ENCODE measurements around the gene MIOX.

Gene MIOX

GRCh38 chr22:50500452-50500851, 13.8 kb downstream of the MIOX start:
- H3K36me3 ChIP-seq (ENCODE audit: control insufficient read depth, insufficient read depth, low read length), result peaks cover 18% of the 10 kb centered on the region

GRCh38 chr22:50502096-50502495, 15.4 kb downstream of the MIOX start:
- TF ChIP-seq CTCF (IDR thresholded peaks at IDR 0.05; ENCODE audit: insufficient read depth, low read length, poor library complexity, severe bottlenecking), result no peak
- no peaks in the 10 kb centered on the region for H3K27me3 ChIP-seq (replicated peaks; ENCODE audit: control insufficient read depth, insufficient read depth, low read length)
- no peak for DNase-seq (ENCODE audit: extremely low read depth, insufficient read length)
- no peak overlapping the region for H3K4me3 ChIP-seq (replicated peaks; ENCODE audit: low read depth, low read length)
- peaks cover 20% of the 10 kb centered on the region for H3K36me3 ChIP-seq (ENCODE audit: control insufficient read depth, insufficient read depth, low read length)

More at GRCh38 chr22:50500452-50500851, 13.8 kb downstream of the MIOX start:
- Histone ChIP-seq H3K27me3 (replicated peaks; ENCODE audit: control insufficient read depth, insufficient read depth, low read length) (no peaks in the 10 kb centered on the region), H3K4me3 (replicated peaks; ENCODE audit: low read depth, low read length) (no peak overlapping the region)
- TF ChIP-seq CTCF (IDR thresholded peaks at IDR 0.05; ENCODE audit: insufficient read depth, low read length, poor library complexity, severe bottlenecking), result no peak
- DNase-seq (ENCODE audit: extremely low read depth, insufficient read length), result no peak

- no peak for DNase-seq (ENCODE audit: extremely low read depth, insufficient read length)
- no peak overlapping the region for H3K4me3 ChIP-seq (replicated peaks; ENCODE audit: low read depth, low read length)
- no peak for TF ChIP-seq CTCF (IDR thresholded peaks at IDR 0.05; ENCODE audit: insufficient read depth, low read length, poor library complexity, severe bottlenecking)
- peaks cover 20% of the 10 kb centered on the region for H3K36me3 ChIP-seq (ENCODE audit: control insufficient read depth, insufficient read depth, low read length)
- H3K27me3 ChIP-seq (replicated peaks; ENCODE audit: control insufficient read depth, insufficient read depth, low read length), result no peaks in the 10 kb centered on the region
Measured at GRCh38 chr22:50502628-50503474, 16.2 kb downstream of the MIOX start.

GRCh38 chr22:50503475-50504145, 17.0 kb downstream of the MIOX start:
- H3K27me3 ChIP-seq (replicated peaks; ENCODE audit: control insufficient read depth, insufficient read depth, low read length), result no peaks in the 10 kb centered on the region
- no peak for DNase-seq (ENCODE audit: extremely low read depth, insufficient read length)
- TF ChIP-seq CTCF (IDR thresholded peaks at IDR 0.05; ENCODE audit: insufficient read depth, low read length, poor library complexity, severe bottlenecking), result peak; percentile 17
- peaks cover 20% of the 10 kb centered on the region for H3K36me3 ChIP-seq (ENCODE audit: control insufficient read depth, insufficient read depth, low read length)
- H3K4me3 ChIP-seq (replicated peaks; ENCODE audit: low read depth, low read length), result no peak overlapping the region

GRCh38 chr22:50504369-50505211, 17.9 kb downstream of the MIOX start:
- no peak for DNase-seq (ENCODE audit: extremely low read depth, insufficient read length)
- no peak for TF ChIP-seq CTCF (IDR thresholded peaks at IDR 0.05; ENCODE audit: insufficient read depth, low read length, poor library complexity, severe bottlenecking)
- no peaks in the 10 kb centered on the region for H3K27me3 ChIP-seq (replicated peaks; ENCODE audit: control insufficient read depth, insufficient read depth, low read length)
- no peak overlapping the region for H3K4me3 ChIP-seq (replicated peaks; ENCODE audit: low read depth, low read length)
- H3K36me3 ChIP-seq (ENCODE audit: control insufficient read depth, insufficient read depth, low read length), result peaks cover 20% of the 10 kb centered on the region

All from GM06990 (cell line).